Activated CD4-positive, alpha-beta memory T cell treated with anti-CD3 and anti-CD28 coated beads for 36 hours (primary cell): Measurements from ENCODE around the gene STMN3. TPM values are rescaled to one million over a fixed set of nuclear protein-coding genes. Genes with fewer than 3 reads are reported as not detected.
"Not testable (repeated sequence)": the region's sequence is repeated elsewhere in the genome, so short reads cannot be mapped to it uniquely, and the experiment has no call there.

Source experiments
- CTCF ChIA-PET: fragments of 350-600 bp; sonication (Branson Sonifier 250); formaldehyde crosslinking; loops from one replicate; lab custom pipeline; 2021; ENCODE audit warnings: antibody characterized with exemption, inconsistent platforms; lab: Charles Lee
- POLR2A ChIA-PET: fragments of 350-600 bp; sonication (Branson Sonifier 250); formaldehyde crosslinking; loops from one replicate; lab custom pipeline; 2021; ENCODE audit warnings: antibody characterized with exemption; lab: Charles Lee
- DNase-seq: peaks from one replicate; pipeline ENCODE4 v3.0.0-alpha.2; 2020
- H3K27ac Mint-ChIP-seq: one replicate; pipeline ENCODE4 v1.8.0; 2021; ENCODE audit warnings: mixed read lengths
- H3K27me3 Mint-ChIP-seq: one replicate; pipeline ENCODE4 v1.8.0; 2021; ENCODE audit warnings: mixed read lengths
- H3K36me3 Mint-ChIP-seq: one replicate; pipeline ENCODE4 v1.8.0; 2021; ENCODE audit warnings: mixed read lengths
- H3K4me1 Mint-ChIP-seq: one replicate; pipeline ENCODE4 v1.8.0; 2021; ENCODE audit warnings: low read depth, mixed read lengths
- H3K4me3 Mint-ChIP-seq: one replicate; pipeline ENCODE4 v1.8.0; 2021; ENCODE audit warnings: mild to moderate bottlenecking, mixed read lengths
- H3K9me3 Mint-ChIP-seq: one replicate; pipeline ENCODE4 v1.8.0; 2021; ENCODE audit warnings: mixed read lengths
- intact Hi-C: fragments of 100-400 bp; cut with micrococcal nuclease; formaldehyde crosslinking; loops from one replicate; pipeline ENCODE4 v1.15.1; 2023
- total RNA-seq, 2 experiments: library from RNA; stranded (reverse); gene quantifications; one replicate each; pipeline ENCODE4 v1.2.3, GENCODE V29; 2021

STMN3 gene
- total RNA-seq, 2 experiments from 2014 or later = 17.3 to 18.0 TPM

DNA sequence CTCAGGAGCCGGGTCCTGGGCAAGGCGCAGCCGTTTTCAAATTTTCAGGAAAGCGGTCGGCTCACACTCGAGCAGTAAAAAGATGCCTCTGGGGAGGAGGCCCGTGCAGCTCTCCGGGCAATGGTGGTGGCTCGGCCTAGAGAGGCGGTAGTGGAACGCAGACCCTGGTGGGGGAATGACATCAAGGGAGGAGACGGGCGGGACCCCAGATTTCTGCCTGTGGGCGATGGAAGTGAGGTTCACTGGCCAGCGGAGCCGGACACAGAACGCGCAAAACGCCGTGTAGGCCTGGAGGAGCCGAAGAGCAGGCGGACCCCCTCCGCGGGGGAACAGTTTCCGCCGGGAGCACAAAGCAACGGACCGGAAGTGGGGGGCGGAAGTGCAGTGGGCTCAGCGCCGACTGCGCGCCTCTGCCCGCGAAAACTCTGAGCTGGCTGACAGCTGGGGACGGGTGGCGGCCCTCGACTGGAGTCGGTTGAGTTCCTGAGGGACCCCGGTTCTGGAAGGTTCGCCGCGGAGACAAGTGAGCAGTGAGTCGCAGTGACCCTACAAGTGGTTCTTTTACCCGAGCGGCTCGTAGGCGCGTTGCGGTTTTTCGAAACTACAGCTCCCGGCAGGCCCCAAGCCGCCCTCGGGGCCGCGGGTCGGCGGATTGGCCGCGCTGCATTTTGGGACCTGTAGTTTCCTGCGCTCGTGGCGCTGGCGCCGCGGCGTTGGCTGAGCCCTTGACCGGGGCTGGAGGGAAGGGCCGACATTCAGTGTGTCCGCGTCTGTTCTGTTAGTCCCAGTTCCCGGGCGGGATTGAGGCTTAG is 4.9 kb upstream of the STMN3 start, which contains the start of gene RTEL1:
TSS of gene RTEL1 (plus strand) at position 376 of the 812 bp plus-strand sequence. CDS start 1,091 bp downstream, outside the sequence.
- DNase-seq = peak; percentile 92
- POLR2A ChIA-PET = interaction anchor here (0.9 to 2.0 kb wide), 5 partner anchors 12 to 207 kb away, joined by 3 to 17 read pairs (median 3); partner anchors contain the start of genes GMEB2 and TPD52L2
- CTCF ChIA-PET = interaction anchor here (0.8 to 1.6 kb wide), 9 partner anchors 11 to 323 kb away, joined by 3 to 11 read pairs (median 4); partner anchors contain the start of genes ARFRP1, GMEB2, PRPF6 and PTK6
- Mint-ChIP-seq H3K9me3 (no peaks in the 10 kb centered on the region), H3K4me1 (peaks cover 29% of the 10 kb centered on the region), H3K27me3 (no peaks in the 10 kb centered on the region), H3K36me3 (peaks cover 15% of the 10 kb centered on the region), H3K27ac (peak within 1 kb of the TSS; percentile 93), H3K4me3 (peak within 1 kb of the TSS; percentile 92)
- intact Hi-C loops = loop anchor here (5.0 kb wide), 1 partner anchor 79 kb away; the partner anchor contains the start of genes LIME1 and SLC2A4RG

DNA sequence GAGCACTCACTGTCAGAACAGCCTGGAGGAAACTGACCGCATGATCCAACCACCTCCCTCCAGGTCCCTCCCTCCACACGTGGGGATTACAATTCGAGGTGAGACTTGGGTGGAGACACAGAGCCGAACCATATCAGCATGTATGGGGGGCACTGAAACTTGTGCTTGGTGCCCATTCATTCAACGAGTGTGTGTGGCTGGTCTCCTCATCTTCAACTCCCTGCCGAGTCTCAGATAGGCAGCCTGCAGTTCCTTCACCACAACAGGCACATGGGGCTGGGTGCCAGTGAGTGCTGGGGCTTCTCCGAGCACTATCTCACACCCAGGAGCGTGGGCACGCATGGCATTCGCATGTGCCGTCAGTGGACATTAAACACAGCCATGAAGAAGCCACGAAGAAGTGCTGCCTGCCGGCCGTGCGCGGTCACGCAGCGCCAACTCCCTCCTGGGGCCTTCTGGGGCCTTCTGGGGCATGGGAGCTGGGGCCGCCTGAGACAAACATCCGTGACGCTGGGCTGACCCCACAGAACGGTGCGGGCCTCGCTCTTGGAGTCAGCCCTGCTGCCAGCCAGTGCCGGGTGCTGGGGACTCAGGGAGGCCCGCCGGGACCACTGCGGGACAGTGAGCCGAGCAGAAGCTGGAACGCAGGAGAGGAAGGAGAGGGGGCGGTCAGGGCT is 4.2 kb upstream of the STMN3 start:
- Mint-ChIP-seq H3K27ac (peak overlapping the region; percentile 93), H3K4me1 (peaks cover 29% of the 10 kb centered on the region), H3K36me3 (peaks cover 14% of the 10 kb centered on the region), H3K4me3 (peak overlapping the region; percentile 92), H3K9me3 (no peaks in the 10 kb centered on the region), H3K27me3 (no peaks in the 10 kb centered on the region)
- ChIA-PET CTCF (interaction anchor here (1.0 to 1.6 kb wide), 5 partner anchors 16 to 161 kb away, joined by 3 to 11 read pairs (median 4); partner anchors contain the start of genes GMEB2 and PTK6), POLR2A (interaction anchor here (0.9 to 2.0 kb wide), 4 partner anchors 12 to 208 kb away, joined by 3 to 17 read pairs (median 6); partner anchors contain the start of genes GMEB2 and TPD52L2)
- DNase-seq = no peak
- intact Hi-C loops = loop anchor here (5.0 kb wide), 1 partner anchor 80 kb away; the partner anchor contains the start of genes LIME1 and SLC2A4RG

DNA sequence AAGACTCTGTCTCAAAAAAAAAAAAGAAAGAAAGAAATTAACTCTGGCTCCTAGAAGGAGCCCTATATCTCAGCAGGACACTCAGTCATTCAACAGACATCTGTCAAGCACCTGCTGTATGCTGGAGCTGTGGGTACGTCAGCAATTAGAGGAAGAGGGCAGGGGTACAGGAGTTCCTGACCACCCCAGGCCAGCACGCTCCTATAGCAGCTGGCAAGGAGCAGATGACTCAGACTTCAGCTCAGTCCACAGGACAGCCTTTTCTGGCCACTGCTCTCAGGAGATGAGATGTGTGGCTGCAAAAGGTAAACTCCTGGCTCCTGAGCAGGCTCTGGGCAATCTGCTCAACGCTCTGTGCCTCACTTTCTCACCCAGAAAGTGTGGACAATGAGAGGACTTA is 3.2 kb upstream of the STMN3 start:
- peaks cover 32% of the 10 kb centered on the region for H3K4me1 Mint-ChIP-seq
- POLR2A ChIA-PET = no interaction called here
- H3K27ac Mint-ChIP-seq = no peak overlapping the region

DNA sequence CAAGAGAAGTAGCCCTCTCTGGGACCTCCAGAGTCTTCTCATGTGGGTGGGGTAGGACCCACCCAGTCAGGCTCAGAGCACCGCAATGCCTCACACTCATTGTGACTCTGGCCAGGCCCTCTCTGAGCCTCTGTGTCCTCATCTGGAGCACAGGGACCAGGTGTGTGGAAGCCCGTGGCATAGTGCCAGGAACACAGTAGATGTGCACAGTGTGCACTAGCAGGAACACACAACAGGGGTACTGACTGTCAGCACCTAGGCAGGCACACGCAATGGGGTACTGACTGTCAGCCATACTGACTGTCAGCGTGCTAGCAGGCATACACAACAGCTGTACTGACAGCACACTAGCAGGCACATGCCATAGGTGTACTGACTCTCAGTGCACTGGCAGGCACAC is 2.0 kb upstream of the STMN3 start:
- no peaks in the 10 kb centered on the region for H3K9me3 Mint-ChIP-seq
- no peak overlapping the region for H3K27ac Mint-ChIP-seq
- H3K36me3 Mint-ChIP-seq = peaks cover 4% of the 10 kb centered on the region
- ChIA-PET CTCF (interaction anchor here (1.2 kb wide), 1 partner anchor 13 kb away, joined by 3 read pairs; no protein-coding TSS in a partner anchor), POLR2A (no interaction called here)
- H3K4me1 Mint-ChIP-seq = peaks cover 35% of the 10 kb centered on the region
- no peaks in the 10 kb centered on the region for H3K27me3 Mint-ChIP-seq
- no peak for DNase-seq
- H3K4me3 Mint-ChIP-seq = no peak overlapping the region
- intact Hi-C loops = loop anchor here (5.0 kb wide), 1 partner anchor 82 kb away; the partner anchor contains the start of genes LIME1 and SLC2A4RG

More for the DNA sequence above, 3.2 kb upstream of the STMN3 start:
- DNase-seq = no peak
- Mint-ChIP-seq H3K27me3 (no peaks in the 10 kb centered on the region), H3K36me3 (peaks cover 7% of the 10 kb centered on the region), H3K4me3 (no peak overlapping the region), H3K9me3 (no peaks in the 10 kb centered on the region)
- CTCF ChIA-PET = interaction anchor here (1.2 kb wide), 1 partner anchor 14 kb away, joined by 3 read pairs; no protein-coding TSS in a partner anchor
- intact Hi-C loops = loop anchor here (5.0 kb wide), 1 partner anchor 81 kb away; the partner anchor contains the start of genes LIME1 and SLC2A4RG

DNA sequence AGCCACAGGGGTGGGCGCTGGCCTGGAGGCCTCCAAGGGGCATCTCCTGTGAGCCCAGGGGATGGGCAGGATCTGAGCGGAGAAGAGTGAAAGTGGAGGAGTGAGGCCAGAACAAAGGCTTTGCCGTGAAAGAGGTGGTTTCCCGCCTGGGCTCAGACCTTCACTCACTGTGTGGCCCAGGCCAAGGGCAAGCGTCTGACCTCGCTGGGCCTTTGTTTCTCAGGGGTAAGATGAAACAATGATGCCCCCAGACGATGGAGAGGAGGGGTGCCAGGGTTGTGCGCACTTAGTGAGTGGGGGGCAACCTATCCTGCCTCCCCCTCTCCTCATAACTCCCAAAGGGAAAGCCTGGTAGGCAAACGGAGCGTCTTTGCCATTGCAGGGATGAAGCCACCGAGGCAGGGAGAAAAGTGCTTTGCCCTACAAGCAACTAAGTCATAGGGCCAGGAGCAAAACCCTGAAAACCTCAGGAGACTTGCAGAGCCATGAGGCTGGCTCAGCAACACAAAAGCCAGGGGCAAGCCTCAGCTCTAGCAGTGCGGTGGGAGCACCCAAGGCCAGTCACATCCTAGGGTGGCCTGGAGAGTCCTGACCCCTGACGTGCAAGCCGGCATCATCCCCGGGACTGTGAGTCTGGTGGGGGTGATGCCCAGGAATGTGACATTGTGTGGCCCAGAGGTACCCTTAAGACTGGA is 897 bp upstream of the STMN3 start:
- intact Hi-C loops = no loop called here
- DNase-seq = no peak
- H3K4me3 Mint-ChIP-seq = peak overlapping the region; percentile 74
- no peaks in the 10 kb centered on the region for H3K27me3 Mint-ChIP-seq
- H3K27ac Mint-ChIP-seq = peak overlapping the region; percentile 79
- H3K4me1 Mint-ChIP-seq = peaks cover 25% of the 10 kb centered on the region
- H3K9me3 Mint-ChIP-seq = no peaks in the 10 kb centered on the region
- H3K36me3 Mint-ChIP-seq = no peaks in the 10 kb centered on the region
- CTCF ChIA-PET = interaction anchor here (1.1 to 2.0 kb wide), 2 partner anchors 12 to 116 kb away, joined by 3 to 8 read pairs; no protein-coding TSS in a partner anchor
- POLR2A ChIA-PET = interaction anchor here (1.0 kb wide), 1 partner anchor 8 kb away, joined by 3 read pairs; no protein-coding TSS in a partner anchor

- intact Hi-C loops = no loop called here
- Mint-ChIP-seq H3K27me3 (no peaks in the 10 kb centered on the region), H3K27ac (no peak overlapping the region), H3K4me3 (peak overlapping the region; percentile 58), H3K4me1 (peaks cover 18% of the 10 kb centered on the region), H3K9me3 (no peaks in the 10 kb centered on the region), H3K36me3 (no peaks in the 10 kb centered on the region)
- CTCF ChIA-PET = interaction anchor here (0.6 to 2.0 kb wide), 4 partner anchors 10 to 387 kb away, joined by 3 to 8 read pairs (median 6); no protein-coding TSS in a partner anchor
- POLR2A ChIA-PET = interaction anchor here (1.0 to 1.4 kb wide), 2 partner anchors 10 to 11 kb away, joined by 3 to 5 read pairs; no protein-coding TSS in a partner anchor
- DNase-seq = peak; percentile 43
Observed at GRCh38 chr20:63652192-63652980, 838 bp downstream of the STMN3 start.

GRCh38 chr20:63651942-63652191 is 1.4 kb downstream of the STMN3 start:
- no peaks in the 10 kb centered on the region for H3K36me3 Mint-ChIP-seq
- H3K4me1 Mint-ChIP-seq = peaks cover 18% of the 10 kb centered on the region
- ChIA-PET CTCF (interaction anchor here (0.6 to 1.0 kb wide), 2 partner anchors 10 to 387 kb away, joined by 3 to 8 read pairs; no protein-coding TSS in a partner anchor), POLR2A (interaction anchor here (1.4 kb wide), 1 partner anchor 10 kb away, joined by 5 read pairs; no protein-coding TSS in a partner anchor)
- no peaks in the 10 kb centered on the region for H3K9me3 Mint-ChIP-seq
- H3K27me3 Mint-ChIP-seq = no peaks in the 10 kb centered on the region
- no peak for DNase-seq
- H3K4me3 Mint-ChIP-seq = peak overlapping the region; percentile 58
- intact Hi-C loops = no loop called here
- no peak overlapping the region for H3K27ac Mint-ChIP-seq

GRCh38 chr20:63650486-63650885 is 2.7 kb downstream of the STMN3 start:
- H3K9me3 Mint-ChIP-seq, intact Hi-C loops: not testable (repeated sequence)

DNA sequence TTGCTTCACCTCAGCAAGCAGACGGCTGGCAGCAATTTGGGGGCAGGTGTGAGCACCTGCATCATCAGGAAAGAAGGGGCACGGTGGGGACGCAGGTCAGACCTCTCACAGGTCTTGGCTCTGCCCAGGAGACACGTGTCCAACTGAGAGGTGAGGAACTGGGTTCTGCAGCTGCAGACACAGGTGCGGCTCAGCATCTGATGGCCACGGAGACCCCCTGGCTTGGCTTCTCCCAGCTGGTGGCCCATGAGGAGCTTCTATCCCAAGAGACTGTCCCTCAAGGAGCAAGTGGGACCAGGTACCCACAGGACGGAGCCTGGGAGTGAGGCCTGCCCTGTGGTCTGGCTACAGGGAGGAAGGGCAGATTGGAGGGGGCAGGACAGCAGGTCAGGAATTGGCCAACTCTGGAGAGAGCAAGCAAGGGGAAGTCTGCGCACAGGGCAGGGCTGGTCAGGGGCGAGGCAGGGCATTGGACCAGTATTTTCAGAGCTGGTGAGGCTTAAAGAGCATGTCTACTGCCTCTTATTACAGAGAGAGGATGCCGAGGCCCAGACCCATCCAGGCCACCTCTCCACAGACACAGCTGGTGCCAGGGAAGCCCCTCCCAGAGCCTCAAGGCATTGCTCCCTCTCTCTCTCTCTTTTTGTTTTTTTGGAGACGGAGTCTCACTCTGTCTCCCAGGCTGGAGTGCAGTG is 4.2 kb downstream of the STMN3 start:
- no peak overlapping the region for H3K27ac Mint-ChIP-seq
- POLR2A ChIA-PET = no interaction called here
- CTCF ChIA-PET = no interaction called here
- DNase-seq = no peak
- H3K27me3 Mint-ChIP-seq = no peaks in the 10 kb centered on the region
- peaks cover 9% of the 10 kb centered on the region for H3K4me1 Mint-ChIP-seq
- H3K9me3 Mint-ChIP-seq = no peaks in the 10 kb centered on the region
- intact Hi-C loops = no loop called here
- no peaks in the 10 kb centered on the region for H3K36me3 Mint-ChIP-seq
- no peak overlapping the region for H3K4me3 Mint-ChIP-seq

More at GRCh38 chr20:63650486-63650885, 2.7 kb downstream of the STMN3 start:
- peaks cover 18% of the 10 kb centered on the region for H3K4me1 Mint-ChIP-seq
- DNase-seq, H3K36me3 Mint-ChIP-seq, H3K4me3 Mint-ChIP-seq, CTCF ChIA-PET, H3K27ac Mint-ChIP-seq, H3K27me3 Mint-ChIP-seq: not testable (repeated sequence)
- POLR2A ChIA-PET = interaction anchor here (1.4 kb wide), 1 partner anchor 8 kb away, joined by 5 read pairs; no protein-coding TSS in a partner anchor

DNA sequence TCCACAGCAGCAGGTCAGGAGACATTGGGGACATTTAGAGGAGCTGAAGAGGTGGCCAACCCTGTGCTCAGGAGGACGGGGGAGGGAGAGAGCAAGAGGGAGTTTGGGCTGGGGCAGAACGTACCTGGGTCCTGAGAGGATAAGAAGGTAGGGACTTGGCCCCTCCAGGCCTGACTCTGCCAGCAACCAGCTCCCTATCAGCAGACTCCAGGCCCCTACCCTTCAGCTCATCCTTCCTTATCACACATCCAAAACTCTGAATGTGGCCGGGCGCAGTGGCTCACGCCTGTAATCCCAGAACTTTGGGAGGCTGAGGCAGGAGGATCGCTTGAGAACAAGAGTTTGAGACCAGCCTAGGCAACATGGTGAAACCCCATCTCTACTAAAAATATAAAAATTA is 5.0 kb downstream of the STMN3 start:
- Mint-ChIP-seq H3K4me1 (peaks cover 6% of the 10 kb centered on the region), H3K4me3 (no peak overlapping the region)
- CTCF ChIA-PET = no interaction called here

More for the DNA sequence above, 5.0 kb downstream of the STMN3 start:
- POLR2A ChIA-PET = no interaction called here
- Mint-ChIP-seq H3K27ac (no peak overlapping the region), H3K9me3 (no peaks in the 10 kb centered on the region), H3K27me3 (no peaks in the 10 kb centered on the region), H3K36me3 (no peaks in the 10 kb centered on the region)
- intact Hi-C loops = no loop called here
- no peak for DNase-seq
